A549 (cell line): ENCODE measurements around the gene MEN1. TPM values are rescaled to one million over a fixed set of nuclear protein-coding genes. Genes with fewer than 3 reads are reported as not detected.

Experiments used
- ATAC-seq, 2 experiments: fragments of 200-7000 bp in 1 of 2; fragments of >200 bp in 1 of 2; cut with Nextera tagmentation in 1 of 2; cut with Tn5 transposase in 1 of 2; 3 replicates each; pipeline versions ENCODE4 v1.8.0 to v1.9.1; 2018 to 2020; ENCODE audit warnings: mild to moderate bottlenecking in 1 of 2, moderate library complexity in 1 of 2
- CTCF ChIA-PET: fragments of 300-600 bp; sonication (Branson Sonifier 250); formaldehyde crosslinking; extraction: SDS; loops from one replicate; lab custom pipeline; 2021; ENCODE audit warnings: antibody characterized with exemption, inconsistent platforms; lab: Yijun Ruan, JAX
- POLR2A ChIA-PET: fragments of 350-600 bp; formaldehyde crosslinking; extraction: SDS; loops from one replicate; lab custom pipeline; 2021; ENCODE audit warnings: antibody characterized with exemption, inconsistent platforms; lab: Yijun Ruan, JAX
- DNase-seq, 2 experiments: peaks; one replicate each; pipeline versions ENCODE4 v3.0.0 to v3.0.0-alpha.2; 2011 to 2016; ENCODE audit warnings: low read depth in 1 of 2, low spot score in 1 of 2
- FAIRE-seq: peaks from 2 replicates; lab custom pipeline; 2011; peaks lifted over from hg19 to GRCh38; lab: Jason Lieb, UNC
- H3K27ac ChIP-seq, 2 experiments: fragments of >200 bp; sonication (Bioruptor Twin); formaldehyde crosslinking; 3 replicates each; pipeline ENCODE4 v1.5.1; 2016 to 2017
- H3K4me1 ChIP-seq: fragments of >200 bp; sonication (Bioruptor Twin); formaldehyde crosslinking; 3 replicates; pipeline ENCODE4 v1.6.1; 2016
- H3K4me2 ChIP-seq: fragments of >200 bp; sonication (Bioruptor Twin); formaldehyde crosslinking; 3 replicates; pipeline ENCODE4 v1.6.1; 2016
- H3K4me3 ChIP-seq: fragments of >200 bp; sonication (Bioruptor Twin); formaldehyde crosslinking; 3 replicates; pipeline ENCODE4 v1.5.1; 2016
- H3K9me3 ChIP-seq: fragments of >200 bp; sonication (Bioruptor Twin); formaldehyde crosslinking; 3 replicates; pipeline ENCODE4 v1.6.1; 2016
- BCL3 ChIP-seq: fragments of >200 bp; sonication (Bioruptor Twin); formaldehyde crosslinking; IDR thresholded peaks from 3 replicates; pipeline ENCODE4 v1.6.1; 2016
- CBX2 ChIP-seq: fragments of 200-600 bp; sonication (generic); IDR thresholded peaks from 2 replicates; pipeline ENCODE4 v1.6.1; 2016; ENCODE audit warnings: low read depth, mild to moderate bottlenecking, borderline replicate concordance
- EHF ChIP-seq: fragments of 250-450 bp; sonication (Bioruptor Pico); IDR thresholded peaks from 2 replicates; pipeline ENCODE4 v1.5.0; 2020; ENCODE audit warnings: mild to moderate bottlenecking
- ELK1 ChIP-seq: fragments of 150-350 bp; IDR thresholded peaks from 2 replicates; pipeline ENCODE4 v1.6.1; 2014; ENCODE audit warnings: low read depth, mild to moderate bottlenecking, low read length
- EP300 ChIP-seq, 2 experiments: fragments of >200 bp; sonication (Bioruptor Twin); formaldehyde crosslinking; IDR thresholded peaks; 2 replicates in 1 of 2; 3 replicates in 1 of 2; pipeline ENCODE4 v1.6.1; 2016 to 2017
- ESRRA ChIP-seq: fragments of 150-350 bp; IDR thresholded peaks from 2 replicates; pipeline ENCODE4 v1.6.1; 2014; ENCODE audit warnings: mild to moderate bottlenecking, low read length, borderline replicate concordance
- FOSL2 ChIP-seq, 2 experiments: fragments of 450-650 bp in 1 of 2; fragments of >200 bp in 1 of 2; sonication (Bioruptor Twin) in 1 of 2; formaldehyde crosslinking; IDR thresholded peaks; 2 replicates each; pipeline versions ENCODE4 v1.5.0 to v1.6.1; 2016 to 2020; ENCODE audit warnings: mild to moderate bottlenecking in 1 of 2, moderate library complexity in 1 of 2
- HOXA7 ChIP-seq: fragments of 250-450 bp; sonication (Bioruptor Pico); IDR thresholded peaks from 2 replicates; pipeline ENCODE4 v1.5.0; 2020; ENCODE audit warnings: mild to moderate bottlenecking, moderate library complexity
- HOXB5 ChIP-seq: fragments of 250-450 bp; sonication (Bioruptor Pico); IDR thresholded peaks from 2 replicates; pipeline ENCODE4 v1.5.0; 2020; ENCODE audit warnings: mild to moderate bottlenecking, moderate library complexity
- JUN ChIP-seq, 2 experiments: fragments of >200 bp; sonication (Bioruptor Twin); formaldehyde crosslinking; IDR thresholded peaks; 2 replicates in 1 of 2; 3 replicates in 1 of 2; pipeline ENCODE4 v1.6.1; 2016 to 2017
- KDM1A ChIP-seq: fragments of 200-600 bp; sonication (generic); IDR thresholded peaks from 2 replicates; pipeline ENCODE4 v1.6.1; 2016; ENCODE audit warnings: low read depth, mild to moderate bottlenecking
- KDM5A ChIP-seq: fragments of 200-600 bp; sonication (generic); IDR thresholded peaks from 2 replicates; pipeline ENCODE4 v1.6.1; 2016; ENCODE audit warnings: antibody characterized with exemption, mild to moderate bottlenecking
- MYC ChIP-seq: IDR thresholded peaks from 2 replicates; pipeline ENCODE4 v1.6.1; 2012; ENCODE audit warnings: mild to moderate bottlenecking, inconsistent platforms, low read length, improper control_type of control experiment, borderline replicate concordance
- PHF8 ChIP-seq: fragments of 200-600 bp; sonication (generic); IDR thresholded peaks from 2 replicates; pipeline ENCODE4 v1.6.1; 2016; ENCODE audit warnings: low read depth, mild to moderate bottlenecking, antibody characterized with exemption, moderate library complexity, borderline replicate concordance
- RAD21 ChIP-seq, 2 experiments: fragments of >200 bp in 1 of 2; sonication (Bioruptor Twin) in 1 of 2; formaldehyde crosslinking in 1 of 2; IDR thresholded peaks in 1 of 2; conservative IDR thresholded peaks in 1 of 2; 2 replicates in 1 of 2; 3 replicates in 1 of 2; pipeline ENCODE4 v1.6.1; 2012 to 2018; ENCODE audit warnings: inconsistent platforms in 1 of 2
- RCOR1 ChIP-seq: fragments of 150-350 bp; IDR thresholded peaks from 2 replicates; pipeline ENCODE4 v1.6.1; 2014; ENCODE audit warnings: antibody characterized with exemption, low read length, low read depth
- RFX5 ChIP-seq: fragments of 450-650 bp; IDR thresholded peaks from 2 replicates; pipeline ENCODE4 v1.7.1; 2014; ENCODE audit warnings: antibody characterized with exemption, mild to moderate bottlenecking, moderate library complexity
- SREBF2 ChIP-seq: fragments of 450-650 bp; IDR thresholded peaks from 2 replicates; pipeline ENCODE4 v1.6.1; 2014; ENCODE audit warnings: mild to moderate bottlenecking, moderate library complexity
- USF2 ChIP-seq: fragments of 450-650 bp; IDR thresholded peaks from 2 replicates; pipeline ENCODE4 v1.6.1; 2014; ENCODE audit warnings: antibody characterized with exemption
- ZNF302 ChIP-seq: fragments of 250-450 bp; sonication (Bioruptor Pico); IDR thresholded peaks from 2 replicates; pipeline ENCODE4 v1.9.0; 2021; ENCODE audit warnings: inconsistent platforms, mild to moderate bottlenecking, moderate library complexity
- WGBS: methylation state at CpG from one replicate; pipeline ENCODE4 v1.1.6; 2017; ENCODE audit errors: missing lambda C conversion rate; 5-methylcytosine and 5-hydroxymethylcytosine counted together
- polyA plus RNA-seq, 4 experiments: library from polyadenylated mRNA; depleted of rRNA in 3 of 4; stranded (reverse); fragments of >200 nt; fragmentation: RNase III in 1 of 4; extraction: RNeasy Plus Mini Kit Qiagen cat#74134 plus additional on column Dnase treatment in 1 of 4; gene quantifications; 2 replicates in 3 of 4; 3 replicates in 1 of 4; pipeline ENCODE4 v1.2.3, GENCODE V29; 2011 to 2017
- TF ChIP-seq, protein P1 (sequence below): fragments of >200 bp; sonication (Bioruptor Twin); formaldehyde crosslinking; IDR thresholded peaks from 3 replicates; pipeline ENCODE4 v1.5.1; 2016

Gene MEN1
- polyA plus RNA-seq, 2 of the 4 experiments (the other 2 are of a cell fraction), result 17.0 to 34.7 TPM

- 81% methylated on average over 7 of the region's 7 CpGs for WGBS
- POLR2A ChIA-PET, result interaction anchor here (0.6 kb wide), 1 partner anchor 47 kb away, joined by 4 read pairs; no protein-coding TSS in a partner anchor
- no peak overlapping the region for H3K27ac ChIP-seq
- no peaks in the 10 kb centered on the region for H3K9me3 ChIP-seq
- no peak overlapping the region for H3K4me3 ChIP-seq
- ATAC-seq (no peak), FAIRE-seq (no peak), DNase-seq (no peak)
- no peak for TF ChIP-seq BCL3
- TF ChIP-seq KDM5A, result no peak
- TF ChIP-seq SREBF2, result no peak
- no peak for TF ChIP-seq FOSL2 (IDR thresholded peaks at IDR 0.05)
- TF ChIP-seq FOSL2 (CRISPR knock-in tag; IDR thresholded peaks at IDR 0.05), result no peak
- no peak for TF ChIP-seq MYC
- no peak for TF ChIP-seq JUN (IDR thresholded peaks at IDR 0.05)
- no peak for TF ChIP-seq PHF8
- TF ChIP-seq ZNF302 (CRISPR knock-in tag), result no peak
- no peak for TF ChIP-seq EHF (CRISPR knock-in tag)
- TF ChIP-seq ESRRA, result no peak
- TF ChIP-seq RCOR1, result no peak
- H3K4me2 ChIP-seq, result no peak overlapping the region
- CTCF ChIA-PET, result interaction anchor here (0.6 to 2.3 kb wide), 4 partner anchors 15 to 53 kb away, joined by 3 to 11 read pairs (median 4); partner anchors contain the start of genes EHD1 and MAP4K2
- no peaks in the 10 kb centered on the region for H3K4me1 ChIP-seq
These were observed 15.7 kb upstream of the MEN1 start for GRCh38 chr11:64826062-64826461.

- Histone ChIP-seq H3K9me3 (no peaks in the 10 kb centered on the region), H3K4me1 (no peaks in the 10 kb centered on the region), H3K4me3 (no peak overlapping the region), H3K4me2 (no peak overlapping the region), H3K27ac (no peak overlapping the region)
- WGBS, result 59% methylated on average over 11 of the region's 11 CpGs
- ChIA-PET CTCF (interaction anchor here (0.8 to 1.6 kb wide), 2 partner anchors 8 to 11 kb away, joined by 3 to 4 read pairs; no protein-coding TSS in a partner anchor), POLR2A (no interaction called here)
- no peak for TF ChIP-seq HOXB5 (CRISPR knock-in tag)
- no peak for TF ChIP-seq FOSL2 (IDR thresholded peaks at IDR 0.05)
- no peak for TF ChIP-seq FOSL2 (CRISPR knock-in tag; IDR thresholded peaks at IDR 0.05)
- no peak for TF ChIP-seq CBX2
- no peak for TF ChIP-seq HOXA7 (CRISPR knock-in tag)
- TF ChIP-seq KDM1A, result no peak
- no peak for TF ChIP-seq EP300 (IDR thresholded peaks at IDR 0.05)
- TF ChIP-seq, protein P1, sequence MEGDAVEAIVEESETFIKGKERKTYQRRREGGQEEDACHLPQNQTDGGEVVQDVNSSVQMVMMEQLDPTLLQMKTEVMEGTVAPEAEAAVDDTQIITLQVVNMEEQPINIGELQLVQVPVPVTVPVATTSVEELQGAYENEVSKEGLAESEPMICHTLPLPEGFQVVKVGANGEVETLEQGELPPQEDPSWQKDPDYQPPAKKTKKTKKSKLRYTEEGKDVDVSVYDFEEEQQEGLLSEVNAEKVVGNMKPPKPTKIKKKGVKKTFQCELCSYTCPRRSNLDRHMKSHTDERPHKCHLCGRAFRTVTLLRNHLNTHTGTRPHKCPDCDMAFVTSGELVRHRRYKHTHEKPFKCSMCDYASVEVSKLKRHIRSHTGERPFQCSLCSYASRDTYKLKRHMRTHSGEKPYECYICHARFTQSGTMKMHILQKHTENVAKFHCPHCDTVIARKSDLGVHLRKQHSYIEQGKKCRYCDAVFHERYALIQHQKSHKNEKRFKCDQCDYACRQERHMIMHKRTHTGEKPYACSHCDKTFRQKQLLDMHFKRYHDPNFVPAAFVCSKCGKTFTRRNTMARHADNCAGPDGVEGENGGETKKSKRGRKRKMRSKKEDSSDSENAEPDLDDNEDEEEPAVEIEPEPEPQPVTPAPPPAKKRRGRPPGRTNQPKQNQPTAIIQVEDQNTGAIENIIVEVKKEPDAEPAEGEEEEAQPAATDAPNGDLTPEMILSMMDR, result no peak
- no peak for TF ChIP-seq ELK1
- no peak for TF ChIP-seq RFX5
- no peak for TF ChIP-seq RAD21 (conservative IDR thresholded peaks at IDR 0.05 in 1 of 2, IDR thresholded peaks at IDR 0.05 in 1 of 2)
- TF ChIP-seq USF2, result no peak
- TF ChIP-seq JUN (IDR thresholded peaks at IDR 0.05), result no peak
- no peak for TF ChIP-seq ESRRA
- DNase-seq (no peak), ATAC-seq (no peak), FAIRE-seq (no peak)
These were observed 13.3 kb upstream of the MEN1 start for GRCh38 chr11:64823568-64824119.
